Measurements from ENCODE around the gene NTN1.
A peak's percentile ranks its signal among the peaks of the same experiment; 100 is the strongest.

The NTN1 gene

GRCh38 chr17:9286434-9286833, 265.1 kb downstream of the NTN1 start:
- no peak for DNase-seq

GRCh38 chr17:9287306-9287705, 266.0 kb downstream of the NTN1 start:
- DNase-seq: no peak

GRCh38 chr17:9290226-9290613, 268.9 kb downstream of the NTN1 start:
- DNase-seq: no peak

- DNase-seq: peak in 2 of 5 experiments; percentile 21 to 28
Observed at GRCh38 chr17:9291912-9292560, 270.7 kb downstream of the NTN1 start.

- DNase-seq: no peak
Observed at GRCh38 chr17:9292561-9292941, 271.2 kb downstream of the NTN1 start.
